HUDEP-2 (cell line): Measurements from ENCODE around the gene SETMAR.

Experiments used
- DNase-seq, 76 experiments: peaks; one replicate each; lab custom pipeline; 2025; ENCODE audit not compliant: unreplicated experiment in 76 of 76; lab: John Stamatoyannopoulos, UW

SETMAR gene

DNA sequence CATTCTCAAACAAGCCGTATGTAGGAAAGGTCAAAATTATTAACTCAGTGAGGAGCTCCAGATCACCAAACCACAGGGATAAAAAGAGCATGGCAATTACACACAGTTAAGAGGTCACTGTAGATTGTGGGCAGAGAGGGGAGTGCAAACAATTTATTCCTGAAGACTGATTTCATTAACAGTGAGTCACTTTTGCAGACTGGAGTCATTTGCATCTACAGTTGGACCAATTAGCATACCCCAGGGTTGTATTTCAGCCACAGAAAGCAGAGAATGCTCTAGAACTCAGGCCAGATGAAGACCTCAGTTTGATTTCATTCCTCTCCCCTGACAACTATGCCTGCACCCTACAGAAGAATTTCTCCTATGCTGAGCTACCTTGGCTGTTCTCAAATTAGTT lies 40.1 kb downstream of the SETMAR start:
- no peak for DNase-seq

DNA sequence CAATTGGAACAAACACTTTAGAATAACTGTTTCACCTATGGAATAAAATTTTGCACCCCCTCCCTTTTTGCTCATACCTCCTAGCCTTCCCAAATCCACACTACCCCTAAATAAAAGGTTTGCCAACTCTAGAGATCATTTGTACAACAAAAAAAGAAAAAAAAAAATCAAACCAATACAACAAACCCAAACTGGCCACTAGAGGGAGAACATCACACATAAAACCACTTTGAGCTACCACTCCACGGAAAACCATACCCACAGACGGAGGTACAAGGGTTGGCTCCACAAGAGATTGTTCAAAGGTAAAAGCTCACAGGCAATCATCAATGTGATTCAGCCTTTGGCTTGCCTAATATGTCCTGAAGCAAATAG lies 47.6 kb downstream of the SETMAR start:
- DNase-seq, result peak in 45 of 76 experiments; percentile 3 to 70 (median 29)

- DNase-seq, result peak in 14 of 76 experiments; percentile 2 to 58 (median 21)
Measured at GRCh38 chr3:4351164-4351855, 48.1 kb downstream of the SETMAR start.

DNA sequence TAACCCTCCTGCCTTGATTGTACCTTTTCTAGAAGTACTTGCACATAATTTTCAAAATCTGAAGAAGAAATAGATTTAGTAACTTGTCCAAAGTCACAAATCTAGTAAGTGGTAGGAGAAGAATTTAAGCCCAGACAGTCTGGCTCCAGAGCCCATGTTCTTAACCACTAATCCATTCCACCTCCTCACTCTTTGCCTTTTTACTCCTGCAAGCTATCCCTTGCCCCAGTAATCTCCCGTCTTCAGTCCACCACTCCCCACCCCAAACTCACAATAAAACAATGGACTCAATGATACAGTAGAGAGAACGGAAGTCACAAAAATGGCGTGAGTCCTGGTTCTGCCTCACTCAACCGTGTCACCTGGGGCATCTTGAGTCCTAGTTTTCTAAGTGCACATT lies 48.7 kb downstream of the SETMAR start:
- no peak for DNase-seq

GRCh38 chr3:4355401-4356219 lies 52.4 kb downstream of the SETMAR start:
- peak in 9 of 76 experiments; percentile 2 to 39 (median 13) for DNase-seq

- no peak for DNase-seq
Measured at GRCh38 chr3:4356220-4356540, 53.0 kb downstream of the SETMAR start.

GRCh38 chr3:4356546-4357410 lies 53.6 kb downstream of the SETMAR start:
- DNase-seq, result no peak

GRCh38 chr3:4358273-4358672 lies 55.1 kb downstream of the SETMAR start:
- no peak for DNase-seq

DNA sequence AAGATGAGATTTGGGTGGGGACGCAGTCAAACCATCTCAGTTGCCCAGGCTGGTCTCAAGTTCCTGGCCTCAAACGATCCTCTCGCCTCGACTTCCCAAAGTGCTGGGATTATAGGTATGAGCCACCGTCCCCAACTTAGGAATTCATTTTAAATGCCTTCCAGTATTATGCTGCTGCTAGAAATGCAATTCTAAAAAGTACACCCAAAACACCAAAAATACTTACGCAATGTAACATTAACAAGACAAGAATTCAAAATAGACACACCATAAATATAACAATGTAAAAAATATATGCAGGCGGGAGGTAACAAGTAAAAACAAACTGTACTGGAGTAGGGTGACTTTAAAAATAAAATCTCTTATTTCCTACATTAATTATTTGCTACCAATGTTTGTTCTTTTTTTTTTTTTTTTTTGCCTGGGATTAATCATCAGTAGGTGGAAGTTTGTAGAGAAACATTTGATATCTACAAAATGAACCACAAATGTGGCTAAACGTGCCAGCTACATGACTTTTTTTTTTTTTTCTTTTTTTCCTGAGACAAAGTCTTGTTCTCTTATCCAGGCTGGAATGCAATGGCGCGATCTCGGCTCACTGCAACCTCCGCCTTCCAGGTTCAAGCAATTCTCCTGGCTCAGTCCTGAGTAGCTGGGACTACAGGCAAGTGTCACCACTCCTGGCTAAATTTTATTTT lies 56.8 kb downstream of the SETMAR start:
- DNase-seq, result no peak

DNA sequence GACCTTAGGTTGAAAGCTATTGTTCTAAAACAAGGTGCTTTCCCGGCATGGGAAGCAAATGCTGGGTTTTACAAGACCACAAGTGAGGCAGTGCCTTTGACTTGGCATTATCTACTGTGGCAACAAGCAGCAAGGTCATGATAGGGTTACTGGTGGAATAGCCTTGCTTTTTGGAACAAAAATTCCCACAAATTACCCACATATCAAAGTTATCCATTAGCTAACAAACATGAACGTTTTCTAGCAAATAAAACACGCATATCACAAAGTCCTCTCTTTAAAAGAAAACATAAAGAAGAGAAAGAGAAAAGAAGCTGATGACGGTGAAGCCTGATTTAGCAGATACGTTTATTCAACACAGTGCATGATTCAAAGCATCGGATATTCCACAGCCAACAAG lies 57.6 kb downstream of the SETMAR start:
- DNase-seq, result no peak

- no peak for DNase-seq
Measured at GRCh38 chr3:4362523-4362922, 59.4 kb downstream of the SETMAR start.
